ENCODE measurements around the gene C12orf75.

DNA sequence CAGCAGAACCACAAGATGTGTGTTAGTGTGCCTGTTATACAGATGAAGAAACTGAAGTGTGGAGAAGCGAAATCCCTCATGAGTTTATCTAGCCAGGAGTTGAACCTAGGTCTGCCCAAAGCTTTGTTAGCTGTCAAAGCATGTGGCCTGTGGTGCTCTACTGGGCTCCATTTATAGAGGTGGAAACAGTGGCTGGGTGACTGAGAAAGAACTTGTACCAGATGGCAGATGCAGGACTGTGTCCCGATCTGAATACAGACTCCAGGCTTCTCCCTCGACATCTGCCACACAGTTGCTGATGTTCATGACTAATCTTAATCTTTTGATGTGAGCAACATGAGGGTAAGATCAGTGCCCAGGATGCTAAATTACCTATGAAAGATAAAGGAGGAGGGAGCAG, 89.1 kb downstream of the C12orf75 start:
- TF ChIP-seq, protein P1, sequence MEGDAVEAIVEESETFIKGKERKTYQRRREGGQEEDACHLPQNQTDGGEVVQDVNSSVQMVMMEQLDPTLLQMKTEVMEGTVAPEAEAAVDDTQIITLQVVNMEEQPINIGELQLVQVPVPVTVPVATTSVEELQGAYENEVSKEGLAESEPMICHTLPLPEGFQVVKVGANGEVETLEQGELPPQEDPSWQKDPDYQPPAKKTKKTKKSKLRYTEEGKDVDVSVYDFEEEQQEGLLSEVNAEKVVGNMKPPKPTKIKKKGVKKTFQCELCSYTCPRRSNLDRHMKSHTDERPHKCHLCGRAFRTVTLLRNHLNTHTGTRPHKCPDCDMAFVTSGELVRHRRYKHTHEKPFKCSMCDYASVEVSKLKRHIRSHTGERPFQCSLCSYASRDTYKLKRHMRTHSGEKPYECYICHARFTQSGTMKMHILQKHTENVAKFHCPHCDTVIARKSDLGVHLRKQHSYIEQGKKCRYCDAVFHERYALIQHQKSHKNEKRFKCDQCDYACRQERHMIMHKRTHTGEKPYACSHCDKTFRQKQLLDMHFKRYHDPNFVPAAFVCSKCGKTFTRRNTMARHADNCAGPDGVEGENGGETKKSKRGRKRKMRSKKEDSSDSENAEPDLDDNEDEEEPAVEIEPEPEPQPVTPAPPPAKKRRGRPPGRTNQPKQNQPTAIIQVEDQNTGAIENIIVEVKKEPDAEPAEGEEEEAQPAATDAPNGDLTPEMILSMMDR (conservative IDR thresholded peaks at IDR 0.05 in 1 of 2, IDR thresholded peaks at IDR 0.05 in 1 of 2; ENCODE audit: low read depth in 1 of 2, low read length in 2 of 2), result no peak
- TF ChIP-seq EZH2 (IDR thresholded peaks at IDR 0.05; ENCODE audit: low read length, missing control alignments), result no peak
